SIG-M5 (cell line): ENCODE measurements around the gene RHEB.

Experiments used
- DNase-seq: peaks from one replicate; lab custom pipeline; 2025; lab: John Stamatoyannopoulos, UW

The RHEB gene

GRCh38 chr7:151448261-151449252 lies 71.1 kb downstream of the RHEB start:
- no peak for DNase-seq

- no peak for DNase-seq
Measured at GRCh38 chr7:151447901-151448260, 71.8 kb downstream of the RHEB start.

GRCh38 chr7:151447312-151447711 lies 72.4 kb downstream of the RHEB start:
- DNase-seq: no peak

GRCh38 chr7:151446412-151446811 lies 73.3 kb downstream of the RHEB start:
- DNase-seq: no peak

GRCh38 chr7:151444632-151445031 lies 75.1 kb downstream of the RHEB start:
- no peak for DNase-seq

- DNase-seq: no peak
Measured at GRCh38 chr7:151442776-151443496, 76.8 kb downstream of the RHEB start.

- no peak for DNase-seq
Measured at GRCh38 chr7:151440799-151441445, 78.8 kb downstream of the RHEB start.

- no peak for DNase-seq
Measured at GRCh38 chr7:151439855-151440798, 79.6 kb downstream of the RHEB start, which contains the start of gene CRYGN. TSS of gene CRYGN (minus strand) at chr7:151440141. CDS start at chr7:151439917, 224 bp downstream.

GRCh38 chr7:151438864-151439601 lies 80.7 kb downstream of the RHEB start:
- no peak for DNase-seq

GRCh38 chr7:151437866-151438516 lies 81.7 kb downstream of the RHEB start:
- DNase-seq: no peak

GRCh38 chr7:151437159-151437553 lies 82.5 kb downstream of the RHEB start:
- no peak for DNase-seq

GRCh38 chr7:151436446-151437158 lies 83.1 kb downstream of the RHEB start:
- no peak for DNase-seq

GRCh38 chr7:151435971-151436370 lies 83.7 kb downstream of the RHEB start:
- DNase-seq: no peak

GRCh38 chr7:151435103-151435916 lies 84.4 kb downstream of the RHEB start:
- no peak for DNase-seq

- DNase-seq: no peak
Measured at GRCh38 chr7:151434549-151434948, 85.1 kb downstream of the RHEB start.

GRCh38 chr7:151433721-151434400 lies 85.8 kb downstream of the RHEB start:
- DNase-seq: no peak

GRCh38 chr7:151432658-151433521 lies 86.8 kb downstream of the RHEB start:
- DNase-seq: no peak
